HEK293 (cell line): ENCODE measurements around the gene NACA2.

ENCODE experiments used
- ATF2 ChIP-seq: fragments of 450-650 bp; formaldehyde crosslinking; IDR thresholded peaks from 2 replicates; pipeline ENCODE4 v1.5.1; 2016; ENCODE audit warnings: missing biosample characterization, missing genetic modification characterization, low read depth
- BCL6B ChIP-seq: fragments of 450-650 bp; formaldehyde crosslinking; IDR thresholded peaks from 2 replicates; pipeline ENCODE4 v1.5.1; 2017; ENCODE audit warnings: missing biosample characterization, missing genetic modification characterization
- CTCF ChIP-seq: fragments of 450-650 bp; formaldehyde crosslinking; IDR thresholded peaks from 2 replicates; pipeline ENCODE4 v1.5.1; 2016; ENCODE audit warnings: missing biosample characterization, missing genetic modification characterization
- PBX3 ChIP-seq: sonication (generic); formaldehyde crosslinking; IDR thresholded peaks from 2 replicates; pipeline ENCODE4 v1.8.1; 2022; ENCODE audit warnings: mild to moderate bottlenecking, moderate library complexity, missing genetic modification reagents
- PRDM10 ChIP-seq: fragments of 450-650 bp; formaldehyde crosslinking; IDR thresholded peaks from 2 replicates; pipeline ENCODE4 v1.5.1; 2016; ENCODE audit warnings: missing biosample characterization, missing genetic modification characterization
- REST ChIP-seq: fragments of 450-650 bp; formaldehyde crosslinking; IDR thresholded peaks from 2 replicates; pipeline ENCODE4 v1.5.1; 2016; ENCODE audit warnings: missing biosample characterization, missing genetic modification characterization
- ZNF335 ChIP-seq: fragments of 450-650 bp; formaldehyde crosslinking; conservative IDR thresholded peaks from 2 replicates; pipeline ENCODE4 v1.5.1; 2016; ENCODE audit warnings: missing biosample characterization, missing genetic modification characterization
- ZNF394 ChIP-seq: fragments of 450-650 bp; formaldehyde crosslinking; IDR thresholded peaks from 2 replicates; pipeline ENCODE4 v1.5.1; 2016; ENCODE audit warnings: missing biosample characterization, missing genetic modification characterization, mild to moderate bottlenecking, moderate library complexity, borderline replicate concordance
- ZNF398 ChIP-seq: fragments of 450-650 bp; formaldehyde crosslinking; IDR thresholded peaks from 2 replicates; pipeline ENCODE4 v1.5.1; 2017; ENCODE audit warnings: missing biosample characterization, missing genetic modification characterization
- ZNF449 ChIP-seq: fragments of 450-650 bp; formaldehyde crosslinking; IDR thresholded peaks from 2 replicates; pipeline ENCODE4 v1.5.1; 2017; ENCODE audit warnings: missing biosample characterization, mild to moderate bottlenecking, missing genetic modification characterization, moderate library complexity
- ZNF544 ChIP-seq: fragments of 450-650 bp; formaldehyde crosslinking; IDR thresholded peaks from 2 replicates; pipeline ENCODE4 v1.5.0; 2017; ENCODE audit warnings: missing biosample characterization, missing genetic modification characterization
- ZNF639 ChIP-seq: fragments of 450-650 bp; formaldehyde crosslinking; IDR thresholded peaks from 2 replicates; pipeline ENCODE4 v1.5.1; 2016; ENCODE audit warnings: missing biosample characterization, missing genetic modification characterization

GRCh38 chr17:61555127-61555566, 35.9 kb downstream of the NACA2 start:
- no peak for TF ChIP-seq CTCF (tag by site-specific recombination)
- no peak for TF ChIP-seq ZNF335
- no peak for TF ChIP-seq ZNF394 (tag by site-specific recombination)
- TF ChIP-seq ZNF544 = no peak
- no peak for TF ChIP-seq REST (tag by site-specific recombination)
- no peak for TF ChIP-seq PBX3
- TF ChIP-seq BCL6B = no peak
- no peak for TF ChIP-seq PRDM10 (tag by site-specific recombination)
- TF ChIP-seq ATF2 = no peak
- TF ChIP-seq ZNF639 (tag by site-specific recombination) = no peak
- TF ChIP-seq ZNF398 (tag by site-specific recombination) = no peak
- TF ChIP-seq ZNF449 (tag by site-specific recombination) = no peak
